ENCODE measurements around the gene DCC. TPM values are rescaled to one million over a fixed set of nuclear protein-coding genes. Genes with fewer than 3 reads are reported as not detected.

Gene DCC
- total RNA-seq, 6 experiments from 2014 or later = not detected

DNA sequence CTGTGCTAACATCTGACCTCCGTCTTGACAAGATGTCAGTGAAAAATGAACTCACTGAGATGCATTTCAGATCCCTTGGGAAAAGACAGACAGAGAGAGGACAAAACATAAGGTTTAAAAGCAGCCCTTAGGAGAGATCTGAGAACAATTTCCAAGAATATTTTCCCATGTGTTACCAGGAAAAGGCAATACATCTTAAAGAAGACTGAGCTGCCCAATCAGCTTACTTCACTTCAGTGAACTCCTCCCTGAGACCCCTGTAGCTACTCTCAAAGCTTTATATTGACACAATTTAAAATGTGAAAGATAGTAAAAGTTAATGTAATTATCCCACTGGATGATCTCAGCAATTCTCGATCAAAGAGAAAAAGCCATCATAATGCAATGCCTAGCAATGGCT lies 505.0 kb downstream of the DCC start:
- TF ChIP-seq, protein P1, sequence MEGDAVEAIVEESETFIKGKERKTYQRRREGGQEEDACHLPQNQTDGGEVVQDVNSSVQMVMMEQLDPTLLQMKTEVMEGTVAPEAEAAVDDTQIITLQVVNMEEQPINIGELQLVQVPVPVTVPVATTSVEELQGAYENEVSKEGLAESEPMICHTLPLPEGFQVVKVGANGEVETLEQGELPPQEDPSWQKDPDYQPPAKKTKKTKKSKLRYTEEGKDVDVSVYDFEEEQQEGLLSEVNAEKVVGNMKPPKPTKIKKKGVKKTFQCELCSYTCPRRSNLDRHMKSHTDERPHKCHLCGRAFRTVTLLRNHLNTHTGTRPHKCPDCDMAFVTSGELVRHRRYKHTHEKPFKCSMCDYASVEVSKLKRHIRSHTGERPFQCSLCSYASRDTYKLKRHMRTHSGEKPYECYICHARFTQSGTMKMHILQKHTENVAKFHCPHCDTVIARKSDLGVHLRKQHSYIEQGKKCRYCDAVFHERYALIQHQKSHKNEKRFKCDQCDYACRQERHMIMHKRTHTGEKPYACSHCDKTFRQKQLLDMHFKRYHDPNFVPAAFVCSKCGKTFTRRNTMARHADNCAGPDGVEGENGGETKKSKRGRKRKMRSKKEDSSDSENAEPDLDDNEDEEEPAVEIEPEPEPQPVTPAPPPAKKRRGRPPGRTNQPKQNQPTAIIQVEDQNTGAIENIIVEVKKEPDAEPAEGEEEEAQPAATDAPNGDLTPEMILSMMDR (IDR thresholded peaks at IDR 0.05) = no peak
- H3K4me3 Mint-ChIP-seq = no peak overlapping the region
- DNase-seq = no peak
- no peaks in the 10 kb centered on the region for H3K36me3 Mint-ChIP-seq (ENCODE audit: low read depth)
- H3K27ac Mint-ChIP-seq = no peak overlapping the region
- peaks cover 1% of the 10 kb centered on the region; the same call in 1 of the 2 replicates for H3K27me3 Mint-ChIP-seq (ENCODE audit: insufficient read depth)
- no peaks in the 10 kb centered on the region for H3K4me1 Mint-ChIP-seq (ENCODE audit: low read depth)
- peaks cover 38% of the 10 kb centered on the region for H3K9me3 Mint-ChIP-seq

DNA sequence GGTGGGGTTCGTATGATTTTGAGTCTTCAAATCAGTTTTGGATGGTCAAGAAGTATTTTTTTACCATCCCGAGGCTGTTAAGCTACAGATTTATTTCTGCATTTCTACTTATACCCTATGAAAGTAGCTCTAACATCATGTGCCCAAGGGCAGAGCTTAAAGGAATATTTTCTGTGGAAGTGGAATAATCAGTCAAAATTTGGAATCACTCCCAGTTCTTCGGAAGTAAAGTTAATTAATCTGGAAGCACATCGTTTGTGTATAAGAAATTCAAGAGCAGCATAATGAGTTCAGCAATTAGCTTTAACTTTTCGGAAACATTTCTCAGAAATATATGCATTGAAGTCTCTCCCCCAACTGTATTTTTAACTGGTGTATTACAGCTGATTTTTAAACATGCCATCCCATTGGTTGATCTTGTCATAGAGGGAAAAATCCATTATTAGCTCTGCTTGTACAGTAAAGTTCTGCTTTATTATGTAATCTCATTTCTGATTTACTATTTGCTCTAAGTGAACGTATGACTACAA lies 510.1 kb downstream of the DCC start:
- Mint-ChIP-seq H3K36me3 (ENCODE audit: low read depth) (no peaks in the 10 kb centered on the region), H3K27ac (no peak overlapping the region), H3K4me1 (ENCODE audit: low read depth) (no peaks in the 10 kb centered on the region), H3K4me3 (no peak overlapping the region), H3K9me3 (peaks cover 24% of the 10 kb centered on the region), H3K27me3 (ENCODE audit: insufficient read depth) (no peaks in the 10 kb centered on the region; the same call in 1 of the 2 replicates)
- no peak for DNase-seq
- TF ChIP-seq, protein P1 (IDR thresholded peaks at IDR 0.05) = no peak

DNA sequence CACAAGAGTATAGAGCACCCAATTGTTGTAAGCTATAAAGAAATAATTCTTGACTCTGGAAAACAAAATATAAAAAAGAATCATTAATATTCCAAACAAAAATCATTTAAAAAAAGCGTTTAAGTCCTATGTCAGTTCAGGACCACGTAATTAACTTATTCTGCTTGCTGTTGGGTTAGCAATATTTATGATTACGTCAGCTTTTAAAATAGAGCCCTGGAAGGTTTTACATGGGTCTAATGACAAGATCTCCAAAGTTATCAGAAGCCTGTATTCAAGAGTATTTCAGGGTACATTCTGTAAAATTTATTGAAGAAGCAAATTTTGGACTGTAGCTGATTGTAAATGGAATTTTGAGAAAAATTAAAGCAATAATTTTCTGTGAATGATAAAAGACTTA lies 521.6 kb downstream of the DCC start:
- no peaks in the 10 kb centered on the region for H3K36me3 Mint-ChIP-seq (ENCODE audit: low read depth)

DNA sequence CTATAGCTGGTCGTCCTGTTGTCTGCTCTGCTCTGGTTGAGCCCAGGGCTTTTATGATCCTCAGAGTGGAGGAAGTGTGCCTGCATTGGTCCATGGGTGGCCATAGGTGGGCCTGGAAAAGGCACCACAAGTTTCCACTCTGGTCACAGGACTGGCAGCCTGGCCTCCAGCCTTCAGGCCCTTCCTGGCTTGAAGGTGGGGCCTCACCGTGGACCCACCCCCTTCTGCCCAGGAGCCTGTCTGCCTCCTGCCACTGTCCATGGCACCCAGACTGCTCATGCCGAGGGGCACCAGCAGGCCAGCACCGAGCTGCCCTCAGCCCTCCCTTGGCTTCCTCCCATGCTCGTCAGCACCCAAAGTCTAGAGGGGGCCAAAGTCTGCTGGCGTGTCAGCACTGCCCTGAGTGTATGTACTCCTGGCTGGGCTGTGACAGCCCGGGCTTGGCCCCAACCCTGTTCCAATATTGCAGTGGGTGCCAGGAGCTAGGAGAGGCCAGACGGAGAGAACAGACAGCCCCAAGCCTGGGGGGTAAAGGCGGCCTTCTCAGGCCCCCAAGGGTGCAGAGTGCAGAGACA lies 529.4 kb downstream of the DCC start:
- no peak for DNase-seq
- H3K36me3 Mint-ChIP-seq (ENCODE audit: low read depth) = no peaks in the 10 kb centered on the region
- H3K27me3 Mint-ChIP-seq (ENCODE audit: insufficient read depth) = no peaks in the 10 kb centered on the region
- no peak overlapping the region for H3K4me3 Mint-ChIP-seq
- TF ChIP-seq, protein P1 (IDR thresholded peaks at IDR 0.05) = no peak
- no peaks in the 10 kb centered on the region for H3K4me1 Mint-ChIP-seq (ENCODE audit: low read depth)
- H3K27ac Mint-ChIP-seq = no peak overlapping the region
- H3K9me3 Mint-ChIP-seq = peaks cover 49% of the 10 kb centered on the region

More for the DNA sequence above, 521.6 kb downstream of the DCC start:
- peaks cover 40% of the 10 kb centered on the region for H3K9me3 Mint-ChIP-seq
- no peaks in the 10 kb centered on the region for H3K27me3 Mint-ChIP-seq (ENCODE audit: insufficient read depth)
- no peak for DNase-seq
- no peak overlapping the region for H3K27ac Mint-ChIP-seq
- H3K4me1 Mint-ChIP-seq (ENCODE audit: low read depth) = no peaks in the 10 kb centered on the region
- H3K4me3 Mint-ChIP-seq = no peak overlapping the region
- TF ChIP-seq, protein P1 (IDR thresholded peaks at IDR 0.05) = no peak

DNA sequence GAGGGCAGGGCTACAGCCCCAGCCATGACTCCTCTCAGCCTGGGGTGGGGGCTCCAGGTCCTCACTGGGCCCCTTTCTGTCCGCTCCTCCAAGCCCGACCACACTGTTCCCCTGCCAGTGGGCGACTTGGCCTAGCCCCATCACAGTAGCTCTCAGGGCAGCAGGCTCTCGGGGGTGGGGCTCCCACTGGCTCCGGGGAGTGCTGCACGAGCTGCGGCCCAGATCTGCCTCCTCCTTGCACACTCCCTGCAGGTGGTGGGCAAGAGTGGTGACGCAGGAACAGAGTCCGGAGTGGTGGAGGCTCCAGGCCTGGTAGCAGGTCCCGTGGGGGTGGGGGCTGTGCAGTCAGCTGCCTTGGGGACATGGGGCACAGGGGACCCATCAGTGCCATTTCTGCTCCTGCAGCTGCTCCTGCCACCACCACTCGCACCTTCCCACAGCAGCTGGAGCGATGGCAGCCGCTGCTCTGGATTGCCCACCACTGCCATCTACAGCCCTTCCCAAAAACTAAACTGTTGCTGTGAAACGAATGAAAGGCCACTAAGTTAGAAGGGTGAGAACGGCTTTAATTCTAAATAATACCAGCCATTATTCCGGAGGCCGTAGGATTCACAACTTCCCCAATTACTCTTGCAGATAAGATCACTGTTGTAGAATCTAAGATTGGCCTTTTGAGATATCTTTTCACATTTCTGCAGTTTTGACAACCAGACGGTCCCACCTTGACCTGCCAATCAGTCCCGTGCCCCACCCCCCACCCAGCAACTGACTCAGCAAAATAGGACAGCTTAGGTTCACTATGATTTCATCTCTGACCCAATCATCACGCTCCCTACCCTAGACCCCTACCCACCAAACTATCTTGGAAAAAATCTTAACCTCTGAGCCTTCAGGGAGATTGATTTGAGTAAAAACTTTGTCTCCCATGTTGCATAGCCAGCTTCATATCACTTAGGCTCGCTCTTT lies 530.2 kb downstream of the DCC start:
- Mint-ChIP-seq H3K27ac (no peak overlapping the region), H3K27me3 (ENCODE audit: insufficient read depth) (no peaks in the 10 kb centered on the region), H3K36me3 (ENCODE audit: low read depth) (no peaks in the 10 kb centered on the region), H3K9me3 (peaks cover 49% of the 10 kb centered on the region), H3K4me1 (ENCODE audit: low read depth) (no peaks in the 10 kb centered on the region), H3K4me3 (no peak overlapping the region)
- no peak for DNase-seq
- TF ChIP-seq, protein P1 (IDR thresholded peaks at IDR 0.05) = no peak

Measured in HFFc6 (cell line).